NCI-H2029 (cell line): ENCODE measurements around the gene IFI16.
A peak's percentile ranks its signal among the peaks of the same experiment; 100 is the strongest.
"Not testable (repeated sequence)": the region's sequence is repeated elsewhere in the genome, so short reads cannot be mapped to it uniquely, and the experiment has no call there.

Experiments
- DNase-seq: peaks from one replicate; lab custom pipeline; 2025; lab: John Stamatoyannopoulos, UW

IFI16 gene

DNA sequence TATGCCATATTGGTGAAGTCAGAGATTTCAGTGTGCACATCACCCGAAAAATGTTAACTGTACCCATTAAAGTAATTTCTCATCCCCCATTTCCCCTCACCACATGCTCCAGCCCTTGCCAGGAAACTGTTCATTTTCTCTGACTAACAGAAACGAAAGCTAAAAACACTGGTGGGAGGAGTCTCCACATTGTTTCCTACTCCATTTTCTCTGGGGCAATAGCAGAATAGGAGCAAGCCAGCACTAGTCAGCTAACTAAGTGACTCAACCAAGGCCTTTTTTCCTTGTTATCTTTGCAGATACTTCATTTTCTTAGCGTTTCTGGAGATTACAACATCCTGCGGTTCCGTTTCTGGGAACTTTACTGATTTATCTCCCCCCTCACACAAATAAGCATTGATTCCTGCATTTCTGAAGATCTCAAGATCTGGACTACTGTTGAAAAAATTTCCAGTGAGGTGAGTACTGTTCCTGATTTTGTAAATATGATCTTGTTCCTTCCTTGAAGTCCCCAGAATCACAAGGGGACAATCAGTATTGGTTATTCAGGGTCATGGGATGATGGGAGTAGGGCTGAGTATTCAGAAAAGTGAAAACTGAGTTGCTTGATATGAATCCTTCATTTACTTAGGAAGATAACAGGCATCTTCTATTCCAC lies at the start of gene IFI16:
Gene IFI16 (plus strand): TSS at position 204 of the 658 bp plus-strand sequence. CDS start 4,774 bp downstream, outside the sequence.
- peak; percentile 70 for DNase-seq

DNA sequence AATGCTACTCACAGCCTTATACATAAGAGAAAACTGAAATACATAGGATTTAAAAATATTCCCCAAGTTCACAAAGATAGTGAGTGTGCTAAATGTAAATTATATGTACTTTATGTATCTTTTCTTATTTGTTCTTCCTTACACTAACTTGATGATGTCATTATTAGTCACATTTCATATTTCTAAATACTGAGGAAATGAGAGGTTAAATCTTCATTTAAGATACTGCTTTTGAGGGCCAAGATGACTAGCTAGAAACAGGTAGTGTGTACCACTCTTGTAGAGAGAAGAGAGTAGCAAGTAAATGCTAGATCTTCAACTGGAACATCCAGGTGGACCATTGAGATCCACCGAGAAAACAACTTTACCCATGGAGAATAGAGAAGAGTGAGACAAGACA lies 48.5 kb upstream of the IFI16 start:
- DNase-seq = no peak

DNA sequence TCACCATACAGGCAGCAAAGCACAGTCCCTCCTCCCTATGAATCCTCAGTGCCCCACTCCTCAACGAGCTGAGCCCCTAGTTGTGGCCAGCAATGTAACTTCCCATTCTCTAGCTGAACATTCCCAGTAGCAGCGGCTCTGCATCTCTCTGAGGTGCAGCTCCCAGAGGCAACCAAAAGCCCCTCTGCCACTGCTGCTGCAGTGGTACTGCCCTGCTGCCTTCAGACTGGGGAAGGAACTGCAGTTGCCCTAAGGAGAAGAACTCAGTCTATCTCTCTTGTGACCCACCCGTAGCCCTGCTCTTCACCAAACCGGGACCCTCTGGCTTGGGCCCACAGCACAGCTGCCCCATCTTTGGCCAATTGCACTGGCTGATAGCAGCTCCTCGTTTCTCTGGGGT lies 46.7 kb upstream of the IFI16 start:
- no peak for DNase-seq

DNA sequence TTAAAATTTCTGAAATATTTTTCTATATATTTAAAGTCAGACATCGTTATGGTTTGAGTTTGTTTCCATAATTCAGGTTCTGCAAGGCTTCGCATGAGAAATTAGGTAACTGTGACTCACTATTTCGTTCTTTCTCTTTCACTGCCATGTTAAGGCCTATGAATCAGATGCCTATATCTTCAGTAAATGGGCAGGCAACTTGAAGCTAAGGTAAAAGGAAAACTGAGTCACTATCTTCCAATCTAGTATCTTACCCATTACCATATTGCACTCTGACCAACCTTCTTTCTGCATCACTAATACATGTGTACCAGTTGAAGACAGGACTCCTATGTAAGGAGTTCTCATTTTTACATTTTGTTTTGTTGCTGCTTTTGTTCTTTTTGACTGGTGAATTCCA lies 40.5 kb upstream of the IFI16 start:
- DNase-seq = no peak

DNA sequence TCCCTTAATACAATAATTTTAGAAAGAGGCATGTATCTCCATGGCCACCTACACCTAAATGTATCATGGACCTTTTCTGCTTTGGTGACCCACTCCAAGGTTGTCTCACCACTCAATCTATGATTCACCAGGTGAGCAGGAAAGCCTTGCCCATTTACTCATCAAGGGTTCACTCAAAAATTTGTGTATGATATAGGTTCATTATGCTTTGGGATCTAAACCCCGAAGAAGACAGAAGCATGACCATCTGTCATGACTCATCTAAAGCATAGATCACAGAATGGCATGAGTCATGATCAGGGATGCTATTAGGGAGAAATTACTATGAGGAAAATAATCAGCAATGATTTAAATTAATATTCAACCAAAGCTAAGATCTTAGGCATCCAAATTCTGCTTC lies 39.9 kb upstream of the IFI16 start:
- no peak for DNase-seq

DNA sequence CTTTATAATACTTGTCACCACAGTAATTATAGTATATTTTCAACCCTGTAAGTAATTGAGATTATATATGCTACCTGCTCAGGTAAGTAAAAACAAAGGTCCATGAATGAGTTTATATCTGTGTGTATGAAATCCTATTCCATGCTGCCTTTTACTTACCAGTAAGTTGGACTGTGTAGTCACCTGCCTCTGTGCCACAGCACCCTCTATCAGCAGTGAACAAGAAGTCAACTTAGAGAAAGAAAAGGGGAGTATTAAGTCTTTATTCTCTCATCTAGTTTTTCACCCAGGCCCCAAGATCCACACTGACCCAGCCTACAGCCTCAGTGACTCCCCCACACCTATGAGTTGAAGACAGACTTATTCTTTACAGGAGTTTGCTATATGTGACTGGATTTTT lies 36.9 kb upstream of the IFI16 start:
- DNase-seq = no peak

DNA sequence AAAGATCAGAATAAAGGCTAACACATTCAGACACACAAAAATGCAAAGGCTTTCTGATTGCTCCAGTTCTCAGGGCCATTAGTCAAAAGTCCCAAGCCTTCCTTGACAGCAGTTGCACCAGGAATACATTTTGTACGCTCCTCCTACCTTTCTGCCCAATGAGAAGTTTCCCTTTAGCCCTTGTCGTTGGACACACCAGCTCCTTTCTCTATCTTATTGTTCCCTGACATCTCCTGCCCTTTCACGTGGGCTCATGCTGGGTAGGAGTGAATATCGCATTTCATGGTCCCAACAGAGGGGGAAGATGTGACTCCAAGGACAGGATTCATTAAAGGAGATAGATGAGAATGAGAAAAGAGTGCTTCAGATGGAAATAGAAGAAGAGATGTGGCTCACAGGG lies 33.5 kb upstream of the IFI16 start:
- DNase-seq = no peak

DNA sequence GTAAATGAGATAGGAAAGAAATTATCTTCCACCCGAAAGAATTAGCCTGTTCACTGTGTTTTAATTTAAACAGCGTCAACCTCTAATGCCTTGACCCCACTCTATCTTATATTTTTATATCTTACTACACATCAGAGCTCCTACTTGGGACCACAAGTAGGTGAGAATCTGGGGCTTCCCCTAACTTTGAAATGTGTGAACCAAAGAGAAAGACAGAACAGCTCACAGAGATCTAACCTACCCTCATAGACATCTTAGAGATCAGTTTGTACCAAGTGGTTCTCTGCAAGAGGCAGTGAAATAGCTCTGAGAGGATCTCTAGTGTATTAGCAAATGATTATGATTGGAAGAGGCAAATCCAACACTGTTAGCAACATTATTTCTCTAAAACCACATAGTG lies 31.0 kb upstream of the IFI16 start:
- no peak for DNase-seq

DNA sequence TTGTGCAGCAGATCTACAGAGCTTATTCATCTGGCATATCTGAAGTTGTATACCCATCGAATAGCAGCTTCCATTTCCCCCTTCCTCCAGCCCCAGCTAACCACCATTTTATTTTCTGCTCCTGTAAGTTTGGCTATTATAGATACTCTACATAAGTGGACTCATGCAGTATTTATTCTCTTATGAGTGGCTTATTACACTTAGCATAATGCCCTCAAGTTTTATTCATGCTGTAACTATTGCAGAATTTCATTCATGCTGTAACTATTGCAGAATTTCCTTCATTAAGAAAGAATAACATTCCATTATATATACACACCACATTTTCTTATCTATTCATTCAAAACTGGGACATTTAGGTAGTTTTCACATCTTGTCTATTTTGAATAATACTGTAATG lies 30.5 kb upstream of the IFI16 start:
- no peak for DNase-seq

DNA sequence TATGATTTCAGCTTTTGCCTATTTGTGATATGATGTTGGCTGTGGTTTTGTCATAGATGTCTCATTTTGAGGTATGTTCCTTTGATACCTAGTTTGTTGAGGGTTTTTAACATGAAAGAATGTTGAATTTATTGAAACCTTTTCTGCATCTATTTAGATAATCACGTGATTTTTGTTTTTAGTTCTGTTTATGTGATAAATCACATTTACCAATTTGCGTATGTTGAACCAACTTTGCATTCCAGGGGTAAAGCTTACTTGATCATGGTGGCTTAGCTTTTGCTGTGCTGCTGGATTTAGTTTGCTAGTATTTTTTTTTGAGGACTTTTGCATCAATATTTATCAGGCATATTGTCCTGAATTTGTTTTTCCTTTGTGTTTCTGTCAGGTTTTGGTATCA lies 26.5 kb upstream of the IFI16 start:
- no peak for DNase-seq

DNA sequence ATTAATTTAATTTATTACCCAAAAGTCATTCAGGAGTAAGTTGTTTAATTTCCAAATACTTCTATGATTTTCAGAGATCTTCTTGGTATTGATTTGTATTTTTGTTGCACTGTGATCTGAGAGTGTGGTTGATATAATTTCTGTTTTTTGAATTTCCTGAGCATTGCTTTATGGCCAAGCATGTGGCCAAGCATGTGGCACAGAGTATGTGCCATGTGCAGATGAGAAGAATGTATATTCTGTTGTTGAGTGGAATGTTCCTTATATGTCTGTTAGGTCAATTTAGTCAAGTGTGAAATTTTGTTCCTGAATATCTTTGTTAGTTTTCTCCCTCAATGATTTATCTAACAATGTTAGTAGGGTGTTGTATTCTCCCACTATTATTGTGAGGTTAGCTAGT lies 25.3 kb upstream of the IFI16 start:
- DNase-seq = no peak

DNA sequence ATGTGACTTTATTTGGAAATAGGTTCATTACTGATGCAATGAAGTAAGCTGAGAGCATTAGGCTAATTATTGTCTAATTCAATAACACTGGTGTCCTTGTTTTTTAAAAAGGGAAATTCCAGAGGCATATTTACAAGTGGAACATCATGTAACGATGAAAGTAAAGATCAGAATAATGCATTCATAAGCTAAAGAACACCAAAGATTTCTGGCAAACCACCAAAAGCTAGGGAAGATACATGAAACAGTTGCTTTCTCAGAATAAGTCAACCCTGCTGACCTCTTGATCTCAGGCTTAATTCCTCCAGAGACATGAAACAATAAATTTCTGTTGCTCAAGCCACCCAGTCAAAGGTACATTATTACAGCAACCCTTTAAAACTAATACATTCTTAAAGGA lies 20.3 kb upstream of the IFI16 start:
- no peak for DNase-seq

DNA sequence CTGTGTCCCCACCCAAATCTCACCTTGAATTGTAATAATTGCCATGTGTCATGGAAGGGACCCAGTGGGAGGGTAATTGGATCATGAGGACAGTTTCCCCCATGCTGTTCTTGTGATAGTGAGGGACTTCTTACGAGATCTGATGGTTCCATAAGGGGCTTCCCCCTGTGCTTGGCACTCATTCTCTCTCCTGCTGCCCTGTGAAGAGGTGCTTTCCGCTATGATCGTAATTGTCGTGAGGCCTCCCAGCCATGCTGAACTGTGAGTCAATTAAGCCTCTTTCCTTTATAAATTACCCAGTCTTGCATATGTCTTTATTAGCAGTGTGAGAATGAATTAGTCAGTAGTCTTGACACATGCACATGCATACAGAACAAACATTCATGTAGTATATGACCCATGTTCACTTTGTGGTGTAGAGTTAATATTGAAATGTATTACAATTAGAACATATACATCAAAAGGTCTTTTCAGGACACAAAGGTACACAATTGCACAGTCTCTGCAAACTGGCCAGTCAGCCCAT lies 16.9 kb upstream of the IFI16 start:
- no peak for DNase-seq

DNA sequence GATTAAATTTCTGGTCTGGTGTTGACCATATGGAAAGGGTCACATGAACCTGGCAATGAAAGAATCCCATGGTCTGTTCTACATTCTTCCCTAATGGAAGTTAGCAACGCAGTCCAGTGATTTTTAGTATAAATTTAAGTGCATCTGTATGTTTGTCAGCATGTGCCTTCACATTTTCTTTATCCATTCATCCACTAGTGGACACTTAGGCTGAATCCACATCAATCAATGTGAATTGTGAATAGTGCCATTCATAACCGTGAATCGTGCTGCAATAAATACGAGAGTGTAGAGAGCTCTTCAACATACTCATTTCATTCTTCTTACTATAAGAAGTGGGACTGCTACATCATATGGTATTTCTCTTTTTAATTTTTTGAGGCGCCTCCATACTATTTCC lies 12.7 kb upstream of the IFI16 start:
- no peak for DNase-seq

DNA sequence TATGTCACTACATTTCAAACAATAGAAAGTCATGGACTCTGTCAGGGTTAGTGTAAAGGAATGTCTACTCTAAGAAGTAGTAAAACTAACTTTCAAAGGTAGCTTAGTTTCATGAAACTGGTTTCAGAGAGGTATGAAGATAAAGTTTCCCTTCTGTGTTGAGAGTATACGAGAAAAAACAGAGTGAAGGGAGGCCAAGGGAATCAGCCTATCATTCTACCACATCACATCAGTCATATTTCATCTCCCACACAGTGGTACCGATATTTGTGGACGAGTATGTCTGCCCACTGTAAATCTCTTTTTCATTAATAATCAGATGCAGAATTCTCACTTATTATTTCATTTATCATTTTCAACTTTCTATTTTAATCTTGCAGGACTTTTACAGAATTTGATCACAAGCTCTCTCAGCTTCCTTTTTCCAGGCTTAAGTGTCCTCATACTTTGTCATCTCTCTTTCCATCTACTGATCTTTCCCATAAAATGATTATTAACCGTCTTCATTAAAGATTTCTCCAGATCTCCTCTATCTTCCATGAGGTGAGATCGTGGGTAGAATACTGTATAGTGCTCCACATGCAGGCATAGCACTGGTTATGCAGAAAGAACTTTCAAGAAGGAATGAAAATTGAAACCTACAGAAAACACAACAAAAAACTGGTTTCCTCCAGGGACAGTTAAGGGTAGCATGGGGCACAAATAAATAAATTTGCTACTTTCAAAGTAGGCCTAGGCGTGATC lies 11.5 kb upstream of the IFI16 start:
- no peak for DNase-seq

DNA sequence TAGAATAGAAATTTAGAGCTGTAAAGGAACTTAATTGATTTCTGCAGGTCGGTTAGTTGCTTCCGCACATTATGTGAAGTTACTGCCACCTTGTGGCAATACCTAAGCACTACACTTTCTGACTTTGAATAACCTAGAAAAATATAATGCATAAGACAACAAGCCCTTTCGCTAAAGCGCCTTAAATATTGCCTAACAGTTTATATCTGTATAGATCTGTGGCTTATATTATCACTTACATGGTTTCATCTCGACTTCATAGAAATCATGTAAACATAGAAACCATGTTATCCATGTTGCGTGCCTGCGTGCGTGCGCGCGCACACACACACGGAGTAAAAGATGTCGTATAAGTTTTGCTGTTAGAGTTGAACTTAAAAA lies 10.9 kb upstream of the IFI16 start:
- peak; percentile 68 for DNase-seq

DNA sequence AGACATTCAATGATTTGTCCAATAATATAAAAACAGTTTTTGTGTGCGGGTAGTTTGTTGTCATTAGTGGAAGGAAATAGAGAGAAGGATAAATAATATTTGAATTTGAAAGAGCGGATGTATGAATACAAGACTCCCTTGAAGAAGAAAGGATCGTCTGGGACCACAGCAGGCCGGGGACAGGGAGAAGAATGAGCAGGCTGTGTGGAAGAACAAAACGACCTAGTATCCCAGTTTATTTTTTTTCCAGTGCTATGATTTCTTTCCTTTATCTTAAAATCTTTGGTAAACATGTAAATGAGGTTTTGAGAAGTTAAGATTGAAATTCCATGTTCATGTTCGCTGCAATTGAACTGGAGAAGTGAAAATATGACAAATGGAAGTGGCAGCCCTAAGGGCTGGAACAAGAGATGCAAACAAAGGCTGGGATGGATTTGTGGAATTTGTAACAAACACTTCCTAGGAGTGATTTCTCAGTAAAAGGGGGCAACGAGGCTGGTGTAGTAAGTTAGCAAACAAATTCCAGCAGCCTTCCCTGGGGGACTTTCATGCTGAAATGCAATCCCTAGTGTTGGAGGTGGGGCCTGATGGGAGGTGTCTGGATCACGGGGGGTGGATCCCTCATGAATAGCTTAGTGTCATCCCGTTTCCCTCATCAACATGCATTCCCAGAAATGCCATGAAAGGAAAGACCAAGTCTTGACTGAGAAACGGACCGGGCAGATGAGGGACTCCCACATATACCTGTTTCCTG lies 10.2 kb upstream of the IFI16 start:
- DNase-seq = peak; percentile 80

DNA sequence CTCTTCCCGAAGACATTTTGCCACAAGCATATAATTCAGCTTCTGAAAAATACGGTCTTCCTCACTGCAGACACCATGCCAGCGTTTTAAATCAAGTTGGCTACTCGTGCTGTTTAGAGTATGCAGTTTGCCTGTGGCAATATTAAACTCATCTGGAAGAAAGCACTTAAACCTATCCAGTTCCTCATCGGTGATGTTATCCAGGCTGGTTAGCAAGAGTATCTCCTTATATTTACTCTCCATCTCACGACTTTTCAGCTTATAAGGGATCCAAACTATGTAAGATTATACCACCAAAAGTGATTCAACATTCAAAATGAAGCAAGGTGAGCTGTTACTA lies 9.7 kb upstream of the IFI16 start:
- DNase-seq = no peak

DNA sequence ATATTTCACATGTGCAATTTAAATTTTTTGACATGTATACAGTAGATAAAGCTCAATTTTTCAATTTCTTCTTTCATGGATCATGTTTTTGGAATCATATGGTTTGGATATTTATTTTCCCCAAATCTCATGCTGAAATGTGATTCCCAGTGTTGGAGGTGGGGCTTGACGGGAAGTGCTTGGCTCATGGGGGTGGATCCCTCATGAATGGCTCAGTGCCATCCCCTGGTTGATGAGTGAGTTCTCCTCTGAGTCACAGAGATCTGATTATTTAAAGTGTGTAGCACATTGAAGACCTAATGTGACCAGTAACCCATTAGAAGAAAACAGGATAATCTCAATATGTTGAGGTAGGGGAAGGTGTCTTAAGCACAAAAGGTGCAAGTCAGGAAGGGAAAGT lies 9.1 kb upstream of the IFI16 start:
- peak; percentile 87 for DNase-seq

DNA sequence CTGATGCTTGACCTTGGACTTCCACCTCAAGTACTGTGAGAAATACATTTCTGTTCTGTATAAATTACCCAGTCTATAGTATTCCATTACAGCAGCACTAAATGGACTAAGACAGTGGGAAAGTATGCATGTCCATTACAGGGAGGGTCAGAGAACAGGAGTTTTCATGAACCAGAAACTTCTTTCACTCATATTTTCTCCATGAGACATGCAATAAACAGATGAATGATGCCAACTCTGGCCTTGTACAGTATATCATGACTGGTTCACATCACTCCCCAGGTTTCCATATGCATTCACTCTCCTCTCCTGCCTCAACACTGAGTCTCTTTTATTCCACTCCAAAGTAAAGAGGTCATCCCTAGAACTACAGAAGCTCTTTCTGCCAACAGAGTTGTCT lies 4.5 kb upstream of the IFI16 start:
- DNase-seq = no peak

DNA sequence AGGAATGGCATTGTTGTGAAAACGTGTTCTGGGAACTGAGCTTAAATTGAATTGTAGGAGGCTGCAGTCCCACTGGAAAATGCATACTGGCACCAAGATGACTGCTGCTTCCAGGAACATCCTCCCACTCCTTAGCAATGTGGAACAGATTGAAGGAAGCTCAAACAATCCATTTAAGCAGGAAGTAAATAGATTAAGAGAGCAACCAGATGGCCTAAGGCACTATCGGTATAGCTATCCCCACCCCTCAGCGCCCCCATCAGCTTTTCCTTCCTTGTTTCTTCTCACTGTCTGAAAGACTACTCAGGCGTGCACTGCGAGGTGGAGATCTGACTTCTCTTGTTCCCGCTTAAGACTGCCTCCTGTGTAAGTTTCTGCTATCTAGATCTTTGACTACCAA lies 4.0 kb upstream of the IFI16 start:
- DNase-seq = no peak

DNA sequence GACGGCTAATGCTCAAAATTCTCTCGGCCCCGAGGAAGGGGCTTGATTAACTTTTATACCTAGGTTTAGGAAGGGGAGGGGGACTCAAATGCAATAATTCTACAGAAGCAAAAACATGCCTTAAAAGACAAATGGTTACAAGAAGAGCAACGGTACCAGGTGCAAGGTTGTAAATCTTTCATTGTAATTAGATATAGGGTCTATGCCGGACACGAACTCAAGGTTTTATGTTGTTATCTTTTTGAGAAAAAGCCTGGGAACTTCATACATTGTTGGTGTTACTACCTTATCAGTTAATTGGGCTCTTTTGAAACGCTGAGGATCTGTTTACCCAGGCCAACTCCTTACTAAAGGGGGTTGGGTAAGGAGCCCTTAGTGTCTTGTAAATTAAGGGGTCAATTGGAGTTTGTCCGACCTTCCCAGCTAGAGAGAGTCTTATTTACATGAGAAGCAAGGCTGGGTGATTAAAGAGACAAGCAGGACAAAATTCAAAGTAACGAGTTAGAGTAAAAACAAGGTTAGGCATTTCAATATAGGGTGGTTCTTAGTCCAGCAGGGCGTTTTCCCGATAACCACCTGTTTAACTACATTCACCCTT lies 3.4 kb upstream of the IFI16 start:
- DNase-seq = not testable (repeated sequence)

DNA sequence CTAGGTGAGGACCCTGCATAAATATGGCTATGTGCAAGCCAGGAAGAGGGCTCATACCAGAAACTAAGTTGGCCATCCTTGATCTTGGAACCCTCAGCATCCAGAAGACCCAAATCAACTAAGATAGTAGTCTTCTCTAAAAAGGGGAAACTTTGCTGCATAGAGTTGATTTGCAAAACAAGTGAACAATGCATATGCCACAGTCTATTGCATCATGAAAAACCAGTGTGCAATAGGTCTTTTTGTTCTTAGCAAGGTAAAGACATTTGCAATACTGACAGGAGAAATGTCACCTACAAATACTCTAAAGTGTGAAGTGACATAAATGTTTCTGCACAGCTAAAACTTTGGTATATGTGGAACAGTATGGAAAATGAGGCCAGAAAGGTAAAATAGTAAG lies 2.0 kb upstream of the IFI16 start:
- DNase-seq = no peak
